Mesenchymal stem cell (in vitro differentiated cells and primary cell): ENCODE measurements around the gene MCUB.

ENCODE experiments used
- DNase-seq: peaks from one replicate; pipeline ENCODE4 v3.0.0-alpha.2; 2013
- H2AFZ ChIP-seq: one replicate; pipeline ENCODE4 v1.6.1; 2013; ENCODE audit warnings: low read depth, mild to moderate bottlenecking, control low read depth, inconsistent platforms, low read length, moderate library complexity
- H2AK5ac ChIP-seq: 2 replicates; pipeline ENCODE4 v1.6.1; 2013; ENCODE audit warnings: low read length, moderate library complexity, mild to moderate bottlenecking, inconsistent platforms; ENCODE audit not compliant: severe bottlenecking
- H2BK120ac ChIP-seq: one replicate; pipeline ENCODE4 v1.6.1; 2013; ENCODE audit warnings: low read depth, mild to moderate bottlenecking, inconsistent platforms, low read length, moderate library complexity
- H2BK12ac ChIP-seq, 2 experiments: one replicate each; pipeline ENCODE4 v1.6.1; 2013; ENCODE audit warnings: inconsistent platforms in 2 of 2, low read length in 2 of 2, mild to moderate bottlenecking in 2 of 2, moderate library complexity in 2 of 2, control low read depth in 1 of 2
- H2BK15ac ChIP-seq: one replicate; pipeline ENCODE4 v1.6.1; 2013; ENCODE audit warnings: mild to moderate bottlenecking, low read depth, inconsistent platforms; ENCODE audit not compliant: poor library complexity, severe bottlenecking
- H2BK5ac ChIP-seq: 2 replicates; pipeline ENCODE4 v1.6.1; 2013; ENCODE audit warnings: low read depth, mild to moderate bottlenecking, low read length, control low read depth, inconsistent platforms; ENCODE audit not compliant: poor library complexity, severe bottlenecking
- H3K14ac ChIP-seq, 2 experiments: one replicate each; pipeline ENCODE4 v1.6.1; 2013; ENCODE audit warnings: inconsistent platforms in 2 of 2, low read length in 2 of 2, control low read depth in 1 of 2, mild to moderate bottlenecking in 1 of 2, moderate library complexity in 1 of 2
- H3K18ac ChIP-seq, 2 experiments: one replicate each; pipeline ENCODE4 v1.6.1; 2013; ENCODE audit warnings: inconsistent platforms in 2 of 2, low read length in 2 of 2, control low read depth in 1 of 2, low read depth in 1 of 2, mild to moderate bottlenecking in 1 of 2
- H3K23ac ChIP-seq, 2 experiments: one replicate each; pipeline ENCODE4 v1.6.1; 2013; ENCODE audit warnings: inconsistent platforms in 2 of 2, low read length in 2 of 2, mild to moderate bottlenecking in 2 of 2, moderate library complexity in 2 of 2, control low read depth in 1 of 2
- H3K27ac ChIP-seq: 2 replicates; pipeline ENCODE4 v1.5.1; 2013; ENCODE audit warnings: mild to moderate bottlenecking, moderate library complexity, low read length, control low read depth, inconsistent platforms; ENCODE audit not compliant: poor library complexity, severe bottlenecking
- H3K27me3 ChIP-seq, 2 experiments: 2 replicates each; pipeline versions ENCODE4 v1.6.1 to v1.7.0; 2013; ENCODE audit warnings: low read length in 2 of 2, mild to moderate bottlenecking in 2 of 2, moderate library complexity in 2 of 2, control low read depth in 1 of 2, inconsistent platforms in 1 of 2; ENCODE audit not compliant: control insufficient read depth in 1 of 2, insufficient read depth in 1 of 2
- H3K36me3 ChIP-seq, 2 experiments: 2 replicates each; pipeline versions ENCODE4 v1.6.1 to v1.7.0; 2013; ENCODE audit warnings: low read length in 2 of 2, control low read depth in 1 of 2, inconsistent platforms in 1 of 2, low read depth in 1 of 2, mild to moderate bottlenecking in 1 of 2; ENCODE audit not compliant: insufficient read depth in 2 of 2, control insufficient read depth in 1 of 2
- H3K4ac ChIP-seq, 2 experiments: one replicate each; pipeline ENCODE4 v1.6.1; 2013; ENCODE audit warnings: inconsistent platforms in 2 of 2, low read length in 2 of 2, mild to moderate bottlenecking in 2 of 2, moderate library complexity in 2 of 2, control low read depth in 1 of 2, low read depth in 1 of 2
- H3K4me1 ChIP-seq: 2 replicates; pipeline ENCODE4 v1.6.1; 2013; ENCODE audit warnings: low read depth, low read length, control low read depth; ENCODE audit not compliant: control insufficient read depth, insufficient read depth
- H3K4me2 ChIP-seq: 2 replicates; pipeline ENCODE4 v1.6.1; 2013; ENCODE audit warnings: low read length, mild to moderate bottlenecking, inconsistent platforms; ENCODE audit not compliant: poor library complexity, severe bottlenecking
- H3K4me3 ChIP-seq, 2 experiments: 2 replicates each; pipeline versions ENCODE4 v1.5.1 to v1.7.0; 2013; ENCODE audit warnings: low read length in 2 of 2, mild to moderate bottlenecking in 2 of 2, control low read depth in 1 of 2, low read depth in 1 of 2; ENCODE audit not compliant: insufficient read depth in 1 of 2
- H3K79me1 ChIP-seq: replicated peaks from 2 replicates; pipeline ENCODE4 v1.6.1; 2013; ENCODE audit warnings: mild to moderate bottlenecking, control low read depth, low read length, inconsistent platforms; ENCODE audit not compliant: poor library complexity, severe bottlenecking
- H3K9ac ChIP-seq: 2 replicates; pipeline ENCODE4 v1.7.0; 2013; ENCODE audit warnings: mild to moderate bottlenecking, low read length, moderate library complexity
- H3K9me3 ChIP-seq: 2 replicates; pipeline ENCODE4 v1.7.0; 2013; ENCODE audit warnings: mild to moderate bottlenecking, low read length; ENCODE audit not compliant: control insufficient read depth
- H4K8ac ChIP-seq: one replicate; pipeline ENCODE4 v1.6.1; 2013; ENCODE audit warnings: inconsistent platforms, mild to moderate bottlenecking, low read length, moderate library complexity
- H4K91ac ChIP-seq: one replicate; pipeline ENCODE4 v1.6.1; 2013; ENCODE audit warnings: mild to moderate bottlenecking, low read length, inconsistent platforms
- WGBS: methylation state at CpG from one replicate; pipeline ENCODE4 v1.1.7; 2013; ENCODE audit warnings: mixed read lengths; 5-methylcytosine and 5-hydroxymethylcytosine counted together

MCUB gene

GRCh38 chr4:109662771-109663170 lies 102.7 kb downstream of the MCUB start:
- Histone ChIP-seq H3K4me3 (no peak overlapping the region), H2BK5ac (no peak overlapping the region), H2BK12ac (no peak overlapping the region), H3K27ac (no peak overlapping the region), H3K9ac (no peak overlapping the region), H3K9me3 (no peaks in the 10 kb centered on the region), H4K8ac (no peak overlapping the region), H3K79me1 (peaks cover 2% of the 10 kb centered on the region), H2AFZ (no peak overlapping the region), H3K18ac (no peak overlapping the region), H2BK120ac (no peak overlapping the region), H3K14ac (no peak overlapping the region), H3K4ac (no peak overlapping the region), H2BK15ac (no peak overlapping the region), H3K36me3 (peaks cover 0 to 37% of the 10 kb centered on the region in 2 experiments), H3K23ac (no peak overlapping the region), H2AK5ac (no peak overlapping the region), H3K27me3 (no peaks in the 10 kb centered on the region), H3K4me2 (no peak overlapping the region), H3K4me1 (no peaks in the 10 kb centered on the region), H4K91ac (no peak overlapping the region)
- DNase-seq, result no peak
- WGBS, result 97% methylated on average over 1 of the region's 3 CpGs

DNA sequence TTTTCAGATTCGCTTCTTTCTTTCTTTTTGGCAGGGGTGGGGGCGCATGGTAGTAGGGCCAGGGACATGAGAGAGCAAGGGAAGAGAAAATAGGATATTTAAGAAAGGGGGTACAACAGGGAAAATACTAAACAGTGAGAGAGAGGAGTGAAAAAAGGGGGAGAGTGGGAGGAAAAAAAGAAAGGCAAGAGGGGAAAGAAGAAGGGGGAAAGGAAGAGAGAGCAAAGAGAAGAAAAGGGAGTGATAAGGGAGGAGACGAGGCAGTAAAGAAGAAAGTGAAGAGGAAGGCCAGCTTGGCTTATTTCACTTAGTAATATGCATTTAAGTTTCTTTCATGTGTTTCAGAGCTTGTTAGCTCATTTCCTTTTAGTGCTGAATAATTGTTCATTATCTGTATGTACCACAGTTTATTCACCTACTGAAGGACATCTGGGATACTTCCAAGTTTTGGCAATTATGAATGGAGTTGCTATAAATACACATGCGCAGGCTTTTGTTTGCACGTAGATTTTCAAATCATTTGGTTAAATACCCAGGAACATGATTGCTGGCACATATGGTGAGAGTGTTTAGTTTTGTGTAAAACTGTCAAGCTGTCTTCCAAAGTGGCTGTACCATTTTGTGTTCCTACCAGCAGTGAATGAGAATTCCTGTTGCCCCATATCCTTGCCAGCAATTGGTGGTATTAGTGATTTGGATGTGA lies 105.9 kb downstream of the MCUB start:
- Histone ChIP-seq H2AK5ac (no peak overlapping the region), H3K9me3 (no peaks in the 10 kb centered on the region), H4K8ac (no peak overlapping the region)

DNA sequence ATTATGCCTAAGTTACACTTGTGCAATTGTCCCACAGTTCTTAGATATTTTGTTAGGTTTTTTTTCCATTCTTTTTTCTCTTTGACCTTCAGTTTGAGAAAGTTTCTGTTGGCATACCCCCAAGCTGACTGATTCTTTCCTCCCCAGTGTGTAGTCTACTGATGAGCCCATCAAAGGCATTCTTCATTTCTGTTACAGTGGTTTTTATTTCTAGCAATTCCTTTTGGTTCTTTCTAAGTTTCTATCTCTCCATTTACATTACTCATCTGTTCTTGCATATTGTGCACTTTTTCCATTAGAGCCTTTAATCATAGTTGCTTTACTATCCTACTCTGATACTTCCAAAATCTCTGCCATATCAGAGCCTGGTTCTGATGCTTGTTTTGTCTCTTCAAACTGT lies 111.3 kb downstream of the MCUB start:
- Histone ChIP-seq H3K4me2 (no peak overlapping the region), H3K4me1 (no peaks in the 10 kb centered on the region), H3K9ac (no peak overlapping the region), H3K9me3 (peaks cover 4% of the 10 kb centered on the region), H3K23ac (no peak overlapping the region), H2BK120ac (no peak overlapping the region), H3K79me1 (peaks cover 3% of the 10 kb centered on the region), H3K18ac (no peak overlapping the region), H2AK5ac (no peak overlapping the region), H3K14ac (no peak overlapping the region), H4K91ac (no peak overlapping the region), H2AFZ (no peak overlapping the region), H3K27ac (no peak overlapping the region), H3K27me3 (no peaks in the 10 kb centered on the region), H2BK12ac (no peak overlapping the region), H3K4ac (no peak overlapping the region), H3K4me3 (no peak overlapping the region), H2BK15ac (no peak overlapping the region), H4K8ac (no peak overlapping the region), H3K36me3 (peaks cover 0 to 4% of the 10 kb centered on the region in 2 experiments), H2BK5ac (no peak overlapping the region)
- no peak for DNase-seq

More for the DNA sequence above, 105.9 kb downstream of the MCUB start:
- H2BK120ac ChIP-seq, result no peak overlapping the region
- no peak overlapping the region for H3K14ac ChIP-seq
- no peak overlapping the region for H2AFZ ChIP-seq
- H3K27ac ChIP-seq, result no peak overlapping the region
- H2BK15ac ChIP-seq, result no peak overlapping the region
- no peaks in the 10 kb centered on the region for H3K4me1 ChIP-seq
- no peak for DNase-seq
- WGBS, result 99% methylated on average over 5 of the region's 5 CpGs
- no peaks in the 10 kb centered on the region for H3K27me3 ChIP-seq
- H3K9ac ChIP-seq, result no peak overlapping the region
- no peak overlapping the region for H2BK5ac ChIP-seq
- H3K36me3 ChIP-seq, result peaks cover 0 to 29% of the 10 kb centered on the region in 2 experiments
- H3K4me3 ChIP-seq, result no peak overlapping the region
- H4K91ac ChIP-seq, result no peak overlapping the region
- H3K23ac ChIP-seq, result no peak overlapping the region
- H3K4me2 ChIP-seq, result no peak overlapping the region
- no peak overlapping the region for H2BK12ac ChIP-seq
- no peak overlapping the region for H3K18ac ChIP-seq
- H3K4ac ChIP-seq, result no peak overlapping the region
- no peaks in the 10 kb centered on the region for H3K79me1 ChIP-seq

- no peak overlapping the region for H3K4ac ChIP-seq
- H3K14ac ChIP-seq, result no peak overlapping the region
- H3K9me3 ChIP-seq, result peaks cover 4% of the 10 kb centered on the region
- H3K27ac ChIP-seq, result no peak overlapping the region
- H3K36me3 ChIP-seq, result peaks cover 0 to 4% of the 10 kb centered on the region in 2 experiments
- H2BK12ac ChIP-seq, result no peak overlapping the region
- no peak for DNase-seq
- H2BK5ac ChIP-seq, result no peak overlapping the region
- no peak overlapping the region for H2BK120ac ChIP-seq
- H3K9ac ChIP-seq, result no peak overlapping the region
- H4K91ac ChIP-seq, result no peak overlapping the region
- no peak overlapping the region for H2AFZ ChIP-seq
- H2BK15ac ChIP-seq, result no peak overlapping the region
- H3K23ac ChIP-seq, result no peak overlapping the region
- H3K18ac ChIP-seq, result no peak overlapping the region
- H3K4me2 ChIP-seq, result no peak overlapping the region
- H3K4me1 ChIP-seq, result no peaks in the 10 kb centered on the region
- H2AK5ac ChIP-seq, result no peak overlapping the region
- peaks cover 3% of the 10 kb centered on the region for H3K79me1 ChIP-seq
- H4K8ac ChIP-seq, result no peak overlapping the region
- no peaks in the 10 kb centered on the region for H3K27me3 ChIP-seq
- H3K4me3 ChIP-seq, result no peak overlapping the region
These were observed 112.3 kb downstream of the MCUB start for GRCh38 chr4:109672169-109672930.
